Measurements from ENCODE around the gene SERPINA12.

GRCh38 chr14:94449930-94450329 lies 59.3 kb downstream of the SERPINA12 start:
- TF ChIP-seq POLR2A (IDR thresholded peaks at IDR 0.05) (no peak), EP300 (IDR thresholded peaks at IDR 0.05) (no peak), CTCF (IDR thresholded peaks at IDR 0.05) (no peak)
